IPS-20b (cell line): ENCODE measurements around the gene DYNC1I2.

ENCODE experiments used
- H3K27ac ChIP-seq: one replicate; pipeline ENCODE4 v1.5.1; 2013; ENCODE audit warnings: low read length
- H3K27me3 ChIP-seq: 2 replicates; pipeline ENCODE4 v1.6.1; 2013; ENCODE audit warnings: mild to moderate bottlenecking, low read length, inconsistent platforms; ENCODE audit not compliant: insufficient read depth
- H3K36me3 ChIP-seq: 2 replicates; pipeline ENCODE4 v1.6.1; 2013; ENCODE audit warnings: low read depth, mild to moderate bottlenecking, inconsistent platforms, low read length, moderate library complexity; ENCODE audit not compliant: insufficient read depth
- H3K4me1 ChIP-seq: 2 replicates; pipeline ENCODE4 v1.6.1; 2013; ENCODE audit warnings: mild to moderate bottlenecking, control low read depth, inconsistent platforms, low read length, moderate library complexity; ENCODE audit not compliant: insufficient read depth
- H3K4me3 ChIP-seq: 2 replicates; pipeline ENCODE4 v1.5.1; 2013; ENCODE audit warnings: mild to moderate bottlenecking, low read length, inconsistent platforms
- H3K9ac ChIP-seq: 2 replicates; pipeline ENCODE4 v1.6.1; 2013; ENCODE audit warnings: low read depth, mild to moderate bottlenecking, inconsistent platforms, low read length, moderate library complexity
- H3K9me3 ChIP-seq: 2 replicates; pipeline ENCODE4 v1.6.1; 2013; ENCODE audit warnings: mild to moderate bottlenecking, low read depth, low read length, inconsistent platforms; ENCODE audit not compliant: insufficient read depth

The DYNC1I2 gene

DNA sequence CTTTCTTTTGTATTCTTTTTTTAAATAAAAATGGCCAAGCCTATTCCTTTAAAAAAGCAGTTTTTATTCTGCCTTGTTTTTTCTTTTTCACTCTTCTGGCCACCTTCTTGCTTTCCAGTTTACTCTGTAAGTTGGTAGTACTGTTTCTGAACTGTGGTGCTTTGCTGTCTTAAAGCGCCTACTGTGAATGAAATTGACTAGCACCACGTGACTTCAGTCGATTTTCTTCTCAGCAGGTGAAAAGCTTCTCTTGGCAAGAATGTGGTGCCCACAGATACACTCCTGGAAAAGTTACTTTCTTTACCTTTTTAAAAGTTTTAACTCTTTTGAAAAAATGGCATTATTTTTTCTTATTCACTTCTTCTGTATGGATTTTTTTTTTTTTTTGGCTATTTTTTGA lies 32.4 kb downstream of the DYNC1I2 start:
- H3K9me3 ChIP-seq = no peaks in the 10 kb centered on the region
- H3K9ac ChIP-seq = no peak overlapping the region
- H3K27me3 ChIP-seq = no peaks in the 10 kb centered on the region
- H3K36me3 ChIP-seq = peaks cover 34% of the 10 kb centered on the region
- H3K4me3 ChIP-seq = no peak overlapping the region
- no peaks in the 10 kb centered on the region for H3K4me1 ChIP-seq
- no peak overlapping the region for H3K27ac ChIP-seq

DNA sequence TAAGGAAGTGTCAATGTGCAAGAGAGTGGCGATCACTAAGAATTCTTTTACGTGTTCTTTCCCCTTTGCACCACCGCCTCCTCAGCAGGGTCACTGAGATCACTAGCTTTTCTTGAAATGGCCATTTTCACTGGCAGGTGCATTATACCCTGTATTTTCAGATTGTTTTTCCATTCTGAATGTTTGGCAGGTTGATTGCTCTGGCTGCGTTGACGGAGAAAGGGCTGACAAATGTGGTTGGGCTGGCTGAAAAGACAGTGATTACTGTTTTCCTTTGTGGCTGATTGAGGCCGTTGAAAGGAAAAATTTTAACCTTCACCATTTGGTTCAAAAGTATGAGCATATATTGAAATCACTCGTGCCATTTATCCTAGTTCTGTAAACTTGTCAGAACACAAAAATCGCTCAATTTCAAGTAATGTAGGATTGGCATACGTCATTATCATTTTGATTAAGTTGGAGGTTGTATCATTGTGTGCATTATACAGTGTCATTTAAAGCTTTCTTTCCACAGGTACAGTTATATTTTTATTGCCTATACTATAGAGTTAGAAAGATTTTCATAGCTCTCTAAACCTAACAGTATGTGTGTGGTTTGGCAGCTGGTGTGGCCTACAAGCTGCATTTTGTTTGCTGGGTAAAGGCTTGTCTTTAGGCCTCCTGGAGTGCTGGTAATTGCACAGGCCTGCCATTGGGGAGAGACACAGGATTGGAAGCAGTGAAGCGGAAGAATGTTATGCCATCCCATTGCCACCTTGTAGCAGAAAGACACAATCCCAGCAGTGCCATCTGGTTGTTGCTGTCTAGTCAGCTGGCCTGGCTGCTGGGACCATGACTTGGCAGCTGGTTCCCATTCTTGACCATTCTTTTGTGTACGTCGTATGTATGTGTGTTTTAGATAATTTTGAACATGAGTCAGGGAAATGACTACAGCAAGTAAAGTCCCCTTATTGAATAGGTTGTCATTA lies 36.7 kb downstream of the DYNC1I2 start:
- peaks cover 38% of the 10 kb centered on the region for H3K36me3 ChIP-seq
- no peak overlapping the region for H3K9ac ChIP-seq
- no peak overlapping the region for H3K4me3 ChIP-seq
- H3K27ac ChIP-seq = no peak overlapping the region
- no peaks in the 10 kb centered on the region for H3K9me3 ChIP-seq
- no peaks in the 10 kb centered on the region for H3K27me3 ChIP-seq
- no peaks in the 10 kb centered on the region for H3K4me1 ChIP-seq

DNA sequence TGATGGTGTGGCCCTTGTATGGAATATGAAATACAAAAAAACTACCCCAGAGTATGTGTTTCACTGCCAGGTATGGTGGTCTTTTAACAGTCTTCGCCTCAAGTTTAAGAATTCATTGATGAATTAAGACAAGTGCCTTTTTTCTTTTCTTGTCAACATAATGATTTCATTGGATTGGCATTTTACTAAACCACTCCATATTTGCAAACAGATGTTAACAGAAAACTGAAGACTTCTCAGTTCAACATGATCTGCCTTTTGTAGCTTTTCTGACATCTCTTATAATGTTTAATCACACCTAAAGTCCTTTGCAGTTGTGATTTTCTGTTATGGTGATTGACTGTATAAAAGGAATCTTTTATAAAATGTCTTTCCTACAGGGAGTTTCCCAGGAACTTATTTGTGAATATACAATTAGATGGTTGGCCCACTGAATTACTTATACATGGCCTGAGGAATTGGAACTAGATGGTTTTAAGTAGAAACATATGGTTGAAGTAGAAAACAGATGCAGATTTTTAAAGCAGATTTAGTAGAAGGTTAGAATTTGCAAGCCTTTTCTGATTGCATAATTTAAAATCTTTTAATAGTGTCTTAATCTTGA lies 39.7 kb downstream of the DYNC1I2 start:
- Histone ChIP-seq H3K4me1 (no peaks in the 10 kb centered on the region), H3K9ac (no peak overlapping the region), H3K4me3 (no peak overlapping the region), H3K9me3 (no peaks in the 10 kb centered on the region), H3K27ac (no peak overlapping the region), H3K27me3 (no peaks in the 10 kb centered on the region), H3K36me3 (peaks cover 59% of the 10 kb centered on the region)

- H3K9me3 ChIP-seq = no peaks in the 10 kb centered on the region
- H3K27ac ChIP-seq = no peak overlapping the region
- H3K9ac ChIP-seq = no peak overlapping the region
- no peaks in the 10 kb centered on the region for H3K27me3 ChIP-seq
- H3K36me3 ChIP-seq = peaks cover 71% of the 10 kb centered on the region
- H3K4me1 ChIP-seq = no peaks in the 10 kb centered on the region
- H3K4me3 ChIP-seq = no peak overlapping the region
These were observed 42.0 kb downstream of the DYNC1I2 start for GRCh38 chr2:171728989-171729951.

- Histone ChIP-seq H3K27ac (no peak overlapping the region), H3K9me3 (no peaks in the 10 kb centered on the region), H3K4me3 (no peak overlapping the region), H3K4me1 (no peaks in the 10 kb centered on the region), H3K27me3 (no peaks in the 10 kb centered on the region), H3K9ac (no peak overlapping the region), H3K36me3 (peaks cover 77% of the 10 kb centered on the region)
These were observed 42.7 kb downstream of the DYNC1I2 start for GRCh38 chr2:171729952-171730317.

GRCh38 chr2:171735991-171736710 lies 48.9 kb downstream of the DYNC1I2 start:
- no peaks in the 10 kb centered on the region for H3K9me3 ChIP-seq
- H3K4me1 ChIP-seq = no peaks in the 10 kb centered on the region
- no peak overlapping the region for H3K27ac ChIP-seq
- H3K27me3 ChIP-seq = no peaks in the 10 kb centered on the region
- no peak overlapping the region for H3K9ac ChIP-seq
- H3K36me3 ChIP-seq = peaks cover 68% of the 10 kb centered on the region
- no peak overlapping the region for H3K4me3 ChIP-seq

DNA sequence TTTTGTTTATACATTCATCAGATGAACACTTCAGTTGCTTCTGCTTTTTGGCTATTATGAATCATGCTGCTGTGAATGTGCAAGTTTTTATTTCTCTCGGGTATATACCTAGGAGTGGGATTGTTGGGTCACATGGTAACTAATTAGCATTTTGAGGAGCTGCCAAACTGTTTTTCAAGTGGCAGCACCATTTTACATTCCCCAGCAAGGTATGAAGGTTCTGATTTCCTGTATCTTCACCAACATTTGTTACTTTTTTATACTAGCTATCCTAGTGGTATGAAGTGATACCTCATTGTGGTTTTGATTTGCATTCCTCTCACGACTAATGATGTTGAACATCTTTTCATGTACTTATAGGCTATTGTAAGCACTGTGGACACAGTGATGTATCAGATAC lies 53.9 kb downstream of the DYNC1I2 start:
- Histone ChIP-seq H3K4me3 (no peak overlapping the region), H3K9me3 (no peaks in the 10 kb centered on the region), H3K9ac (no peak overlapping the region), H3K27me3 (no peaks in the 10 kb centered on the region), H3K4me1 (no peaks in the 10 kb centered on the region), H3K36me3 (peaks cover 64% of the 10 kb centered on the region), H3K27ac (no peak overlapping the region)

GRCh38 chr2:171742760-171743159 lies 55.5 kb downstream of the DYNC1I2 start:
- no peak overlapping the region for H3K9ac ChIP-seq
- no peak overlapping the region for H3K4me3 ChIP-seq
- H3K36me3 ChIP-seq = peaks cover 63% of the 10 kb centered on the region
- H3K27ac ChIP-seq = no peak overlapping the region
- no peaks in the 10 kb centered on the region for H3K4me1 ChIP-seq
- H3K27me3 ChIP-seq = no peaks in the 10 kb centered on the region
- no peaks in the 10 kb centered on the region for H3K9me3 ChIP-seq

DNA sequence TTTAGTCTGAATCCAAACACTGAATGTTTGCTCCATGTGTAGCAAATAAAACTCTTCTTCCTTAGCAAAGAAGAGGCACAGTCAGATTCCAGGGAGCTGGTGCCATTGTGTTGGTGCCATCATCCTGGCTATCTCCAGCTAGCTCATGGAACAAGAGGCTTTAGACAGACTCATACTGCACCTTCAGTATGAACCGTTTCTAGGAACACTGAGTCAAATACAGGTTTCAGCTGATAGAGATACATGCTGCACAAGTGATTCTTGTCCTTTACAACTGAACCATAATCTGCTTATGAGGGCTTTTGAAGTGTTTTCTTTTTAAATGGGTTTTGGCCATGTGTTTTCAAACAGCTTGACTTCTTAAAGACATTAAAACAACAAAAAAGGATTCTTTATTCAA lies 57.9 kb downstream of the DYNC1I2 start:
- Histone ChIP-seq H3K4me3 (no peak overlapping the region), H3K4me1 (no peaks in the 10 kb centered on the region), H3K9ac (no peak overlapping the region), H3K9me3 (no peaks in the 10 kb centered on the region), H3K27ac (no peak overlapping the region), H3K27me3 (no peaks in the 10 kb centered on the region), H3K36me3 (peaks cover 74% of the 10 kb centered on the region)

DNA sequence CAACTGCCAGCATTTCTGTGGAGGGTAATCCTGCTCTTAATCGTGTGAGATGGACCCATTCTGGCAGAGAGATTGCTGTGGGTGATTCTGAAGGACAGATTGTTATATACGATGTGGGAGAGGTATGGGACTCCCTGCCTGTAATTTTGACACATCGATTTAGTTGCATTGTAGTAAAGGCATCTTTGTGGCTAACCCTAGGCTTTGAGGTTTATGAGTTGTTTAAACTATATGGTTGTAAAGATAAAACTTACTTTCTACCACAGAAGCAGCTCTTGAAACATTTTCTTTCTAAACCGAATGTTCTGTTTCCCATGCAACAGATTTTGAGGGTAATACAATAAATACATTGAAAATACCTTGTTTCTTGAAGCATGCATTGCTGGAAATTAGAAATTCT lies 58.5 kb downstream of the DYNC1I2 start:
- no peaks in the 10 kb centered on the region for H3K9me3 ChIP-seq
- no peak overlapping the region for H3K4me3 ChIP-seq
- no peak overlapping the region for H3K9ac ChIP-seq
- H3K27ac ChIP-seq = no peak overlapping the region
- peaks cover 72% of the 10 kb centered on the region for H3K36me3 ChIP-seq
- H3K27me3 ChIP-seq = no peaks in the 10 kb centered on the region
- H3K4me1 ChIP-seq = no peaks in the 10 kb centered on the region

- no peaks in the 10 kb centered on the region for H3K9me3 ChIP-seq
- H3K27me3 ChIP-seq = no peaks in the 10 kb centered on the region
- H3K4me3 ChIP-seq = no peak overlapping the region
- no peaks in the 10 kb centered on the region for H3K4me1 ChIP-seq
- H3K36me3 ChIP-seq = peaks cover 75% of the 10 kb centered on the region
- H3K27ac ChIP-seq = no peak overlapping the region
- H3K9ac ChIP-seq = no peak overlapping the region
These were observed 60.1 kb downstream of the DYNC1I2 start for GRCh38 chr2:171747371-171747770.
